Liver (tissue), 3 donors: ENCODE measurements around the gene RAI1.
"Not testable (repeated sequence)": the region's sequence is repeated elsewhere in the genome, so short reads cannot be mapped to it uniquely, and the experiment has no call there.

Experiments
- JUND ChIP-seq, 2 donors: IDR thresholded peaks; 2 replicates each; pipeline ENCODE4 v1.6.1; 2016; ENCODE audit warnings: antibody characterized with exemption in 2 of 2
- SP1 ChIP-seq: IDR thresholded peaks from 2 replicates; pipeline ENCODE4 v1.6.1; 2018; ENCODE audit warnings: antibody characterized with exemption, mild to moderate bottlenecking
- YY1 ChIP-seq: IDR thresholded peaks from 2 replicates; pipeline ENCODE4 v1.6.1; 2016; ENCODE audit warnings: antibody characterized with exemption, mild to moderate bottlenecking
- ZBTB33 ChIP-seq: IDR thresholded peaks from 2 replicates; pipeline ENCODE4 v1.6.1; 2016; ENCODE audit warnings: antibody characterized with exemption
- TF ChIP-seq, protein P1 (sequence below): fragments of 150-350 bp; IDR thresholded peaks from 2 replicates; pipeline ENCODE4 v1.5.1; 2017; ENCODE audit warnings: improper control_type of control experiment, low read depth, low read length; ENCODE audit not compliant: missing input control
- TF ChIP-seq, protein P2 (sequence below): IDR thresholded peaks from 2 replicates; pipeline ENCODE4 v1.6.1; 2016; ENCODE audit warnings: antibody characterized with exemption
- donor health status: healthy.
- donor health status: healthy.

DNA sequence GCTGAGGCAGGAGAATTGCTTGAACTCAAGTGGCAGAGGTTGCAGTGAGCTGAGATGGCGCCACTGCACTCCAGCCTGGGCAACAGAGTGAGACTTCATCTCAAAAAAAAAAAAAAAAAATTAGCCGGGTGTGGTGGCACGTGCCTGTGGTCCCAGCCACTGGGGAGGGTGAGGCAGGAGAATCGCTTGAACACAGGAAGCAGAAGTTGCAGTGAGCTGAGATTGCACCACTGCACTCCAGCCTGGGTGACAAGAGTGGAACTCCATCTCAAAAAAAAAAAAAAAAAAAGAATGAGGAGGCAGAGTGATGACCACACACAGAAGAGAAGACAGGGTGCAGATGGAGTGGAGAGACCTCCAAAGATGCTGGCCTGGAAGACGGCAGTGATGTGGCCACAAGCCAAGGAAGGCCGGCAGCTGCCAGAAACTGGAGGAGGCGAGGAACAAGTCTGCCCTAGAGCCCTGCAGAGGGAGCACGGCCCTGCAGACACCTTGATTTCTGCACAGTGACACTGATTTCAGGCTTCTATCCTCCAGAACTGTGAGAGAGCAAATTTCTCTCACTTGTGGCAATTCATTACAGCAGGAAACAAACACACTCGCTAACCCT is 41.5 kb upstream of the RAI1 start:
- TF ChIP-seq YY1; ZBTB33; SP1; JUND (IDR thresholded peaks at IDR 0.05): not testable (repeated sequence)
- TF ChIP-seq, protein P1, sequence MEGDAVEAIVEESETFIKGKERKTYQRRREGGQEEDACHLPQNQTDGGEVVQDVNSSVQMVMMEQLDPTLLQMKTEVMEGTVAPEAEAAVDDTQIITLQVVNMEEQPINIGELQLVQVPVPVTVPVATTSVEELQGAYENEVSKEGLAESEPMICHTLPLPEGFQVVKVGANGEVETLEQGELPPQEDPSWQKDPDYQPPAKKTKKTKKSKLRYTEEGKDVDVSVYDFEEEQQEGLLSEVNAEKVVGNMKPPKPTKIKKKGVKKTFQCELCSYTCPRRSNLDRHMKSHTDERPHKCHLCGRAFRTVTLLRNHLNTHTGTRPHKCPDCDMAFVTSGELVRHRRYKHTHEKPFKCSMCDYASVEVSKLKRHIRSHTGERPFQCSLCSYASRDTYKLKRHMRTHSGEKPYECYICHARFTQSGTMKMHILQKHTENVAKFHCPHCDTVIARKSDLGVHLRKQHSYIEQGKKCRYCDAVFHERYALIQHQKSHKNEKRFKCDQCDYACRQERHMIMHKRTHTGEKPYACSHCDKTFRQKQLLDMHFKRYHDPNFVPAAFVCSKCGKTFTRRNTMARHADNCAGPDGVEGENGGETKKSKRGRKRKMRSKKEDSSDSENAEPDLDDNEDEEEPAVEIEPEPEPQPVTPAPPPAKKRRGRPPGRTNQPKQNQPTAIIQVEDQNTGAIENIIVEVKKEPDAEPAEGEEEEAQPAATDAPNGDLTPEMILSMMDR: not testable (repeated sequence)
- TF ChIP-seq, protein P2, sequence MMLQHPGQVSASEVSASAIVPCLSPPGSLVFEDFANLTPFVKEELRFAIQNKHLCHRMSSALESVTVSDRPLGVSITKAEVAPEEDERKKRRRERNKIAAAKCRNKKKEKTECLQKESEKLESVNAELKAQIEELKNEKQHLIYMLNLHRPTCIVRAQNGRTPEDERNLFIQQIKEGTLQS: not testable (repeated sequence)
